ENCODE results near the gene SETD5. TPM values are rescaled to one million over a fixed set of nuclear protein-coding genes. Genes with fewer than 3 reads are reported as not detected.

The SETD5 gene
- total RNA-seq, 2 experiments from 2014 or later, result 146 to 149 TPM

- peaks cover 8% of the 10 kb centered on the region for H3K4me1 Mint-ChIP-seq
- no peaks in the 10 kb centered on the region for H3K9me3 Mint-ChIP-seq
- POLR2A ChIA-PET, result no interaction called here
- H3K27ac Mint-ChIP-seq, result no peak overlapping the region
- DNase-seq (no peak), ATAC-seq (ENCODE audit: low read depth) (no peak)
- peaks cover 39% of the 10 kb centered on the region for H3K36me3 Mint-ChIP-seq
- H3K4me3 Mint-ChIP-seq, result no peak overlapping the region
- no peaks in the 10 kb centered on the region for H3K27me3 Mint-ChIP-seq
Measured at GRCh38 chr3:9430733-9431132, 33.3 kb downstream of the SETD5 start.

DNA sequence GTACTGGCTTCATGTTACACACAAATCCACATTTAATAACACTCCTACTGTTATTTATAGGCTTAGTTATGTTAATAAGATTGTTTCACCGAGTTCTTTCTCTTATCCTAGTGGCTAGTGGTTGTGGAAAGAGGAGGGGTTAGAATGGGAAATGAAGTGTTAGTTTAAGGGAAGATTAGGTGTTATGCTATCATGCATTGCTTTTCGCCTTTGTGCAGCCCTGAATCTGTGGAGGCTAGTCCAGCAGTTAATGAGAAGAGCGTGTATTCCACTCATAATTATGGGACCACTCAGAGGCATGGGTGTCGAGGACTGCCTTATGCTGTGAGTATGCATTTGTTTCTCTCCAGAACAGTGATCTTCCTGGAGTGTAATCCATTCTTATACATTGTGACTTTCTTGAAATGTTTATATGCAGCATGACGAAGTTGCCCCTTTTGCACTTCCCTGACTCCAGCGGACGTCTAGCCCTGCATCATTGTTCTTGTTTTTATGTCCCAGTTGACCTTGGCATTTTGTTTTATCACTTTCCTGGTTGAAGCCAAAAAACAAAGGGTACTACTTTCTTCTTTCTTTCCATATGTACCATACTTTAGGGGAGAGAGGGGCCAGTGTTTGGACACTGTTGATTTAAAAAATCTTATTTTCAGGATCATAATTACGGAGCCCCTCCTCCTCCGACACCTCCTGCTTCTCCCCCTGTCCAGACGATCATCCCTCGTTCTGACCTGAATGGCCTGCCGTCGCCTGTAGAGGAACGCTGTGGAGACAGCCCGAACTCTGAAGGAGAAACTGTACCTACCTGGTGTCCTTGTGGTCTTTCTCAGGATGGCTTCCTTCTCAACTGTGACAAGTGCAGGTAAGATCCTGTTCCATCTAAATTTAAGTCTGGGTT, 36.5 kb downstream of the SETD5 start:
- Mint-ChIP-seq H3K4me1 (peaks cover 2% of the 10 kb centered on the region), H3K36me3 (peaks cover 36% of the 10 kb centered on the region), H3K27me3 (no peaks in the 10 kb centered on the region), H3K27ac (no peak overlapping the region), H3K9me3 (no peaks in the 10 kb centered on the region), H3K4me3 (no peak overlapping the region)
- no peak for ATAC-seq (ENCODE audit: low read depth)
- POLR2A ChIA-PET, result interaction anchor here (0.9 kb wide), 1 partner anchor 37 kb away, joined by 3 read pairs; no protein-coding TSS in a partner anchor
- no peak for DNase-seq

- no peak overlapping the region for H3K4me3 Mint-ChIP-seq
- H3K4me1 Mint-ChIP-seq, result peaks cover 2% of the 10 kb centered on the region
- POLR2A ChIA-PET, result interaction anchor here (0.9 kb wide), 1 partner anchor 39 kb away, joined by 3 read pairs; no protein-coding TSS in a partner anchor
- no peak for ATAC-seq (ENCODE audit: low read depth)
- no peaks in the 10 kb centered on the region for H3K27me3 Mint-ChIP-seq
- DNase-seq, result no peak
- peak overlapping the region; percentile 25 for H3K27ac Mint-ChIP-seq
- H3K9me3 Mint-ChIP-seq, result no peaks in the 10 kb centered on the region
- peaks cover 35% of the 10 kb centered on the region for H3K36me3 Mint-ChIP-seq
Measured at GRCh38 chr3:9435316-9435715, 37.9 kb downstream of the SETD5 start.

DNA sequence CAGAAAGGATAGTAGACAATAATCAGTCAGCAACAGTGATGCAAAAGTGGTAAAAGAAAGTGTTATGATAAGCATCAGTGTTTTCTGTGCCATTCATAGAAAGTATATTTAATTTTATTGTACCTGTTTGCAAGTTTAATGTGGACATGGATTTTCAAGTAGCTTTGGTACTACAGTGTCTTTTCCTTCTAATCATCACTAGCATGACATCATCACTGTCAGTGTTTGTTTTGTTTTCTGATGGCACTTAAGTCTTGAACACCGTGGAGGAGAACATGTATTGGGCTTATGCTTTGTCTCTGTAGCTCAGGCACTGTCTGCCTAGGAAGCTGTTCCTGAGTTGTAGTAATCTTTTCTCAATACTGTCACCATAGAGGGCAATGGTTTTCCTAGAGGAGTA, 41.9 kb downstream of the SETD5 start:
- Mint-ChIP-seq H3K9me3 (no peaks in the 10 kb centered on the region), H3K36me3 (peaks cover 35% of the 10 kb centered on the region), H3K27me3 (no peaks in the 10 kb centered on the region), H3K27ac (no peak overlapping the region), H3K4me1 (peaks cover 3% of the 10 kb centered on the region), H3K4me3 (no peak overlapping the region)
- ATAC-seq (ENCODE audit: low read depth), result no peak
- POLR2A ChIA-PET, result no interaction called here
- DNase-seq, result no peak

- no peak for DNase-seq
- Mint-ChIP-seq H3K9me3 (no peaks in the 10 kb centered on the region), H3K27me3 (no peaks in the 10 kb centered on the region), H3K4me1 (peaks cover 1% of the 10 kb centered on the region), H3K27ac (no peak overlapping the region), H3K4me3 (no peak overlapping the region), H3K36me3 (peaks cover 32% of the 10 kb centered on the region)
- POLR2A ChIA-PET, result interaction anchor here (0.8 kb wide), 1 partner anchor 45 kb away, joined by 4 read pairs; no protein-coding TSS in a partner anchor
- ATAC-seq (ENCODE audit: low read depth), result no peak
Measured at GRCh38 chr3:9441501-9442221, 44.2 kb downstream of the SETD5 start.

- no peak overlapping the region for H3K4me3 Mint-ChIP-seq
- no peaks in the 10 kb centered on the region for H3K9me3 Mint-ChIP-seq
- no peak overlapping the region for H3K27ac Mint-ChIP-seq
- ATAC-seq (ENCODE audit: low read depth), result no peak
- H3K4me1 Mint-ChIP-seq, result peaks cover 20% of the 10 kb centered on the region
- POLR2A ChIA-PET, result no interaction called here
- DNase-seq, result no peak
- H3K36me3 Mint-ChIP-seq, result peaks cover 36% of the 10 kb centered on the region
- H3K27me3 Mint-ChIP-seq, result no peaks in the 10 kb centered on the region
Measured at GRCh38 chr3:9448071-9448470, 50.7 kb downstream of the SETD5 start.

DNA sequence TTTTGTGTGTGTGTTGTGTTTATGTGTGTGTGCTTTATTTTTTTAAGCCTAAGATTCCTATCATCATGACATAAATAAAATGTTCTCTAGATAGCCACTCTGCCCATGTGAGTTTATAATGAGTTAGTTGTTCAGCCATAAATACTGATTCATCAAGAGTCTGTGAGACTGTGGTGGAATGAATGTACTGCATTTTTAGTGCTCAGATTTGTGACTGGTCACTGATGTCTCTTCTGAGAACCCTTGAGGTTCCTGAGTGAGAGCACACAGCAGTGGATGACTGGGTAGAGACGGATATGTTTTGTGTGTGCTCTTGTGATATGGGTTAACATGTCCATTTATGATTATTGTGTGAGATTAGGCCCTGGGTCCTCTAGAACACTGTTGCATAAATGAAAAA, 51.2 kb downstream of the SETD5 start:
- ATAC-seq (ENCODE audit: low read depth), result no peak
- no peak for DNase-seq
- POLR2A ChIA-PET, result no interaction called here
- Mint-ChIP-seq H3K36me3 (peaks cover 39% of the 10 kb centered on the region), H3K27ac (no peak overlapping the region), H3K27me3 (no peaks in the 10 kb centered on the region), H3K4me1 (peaks cover 21% of the 10 kb centered on the region), H3K9me3 (no peaks in the 10 kb centered on the region), H3K4me3 (no peak overlapping the region)

DNA sequence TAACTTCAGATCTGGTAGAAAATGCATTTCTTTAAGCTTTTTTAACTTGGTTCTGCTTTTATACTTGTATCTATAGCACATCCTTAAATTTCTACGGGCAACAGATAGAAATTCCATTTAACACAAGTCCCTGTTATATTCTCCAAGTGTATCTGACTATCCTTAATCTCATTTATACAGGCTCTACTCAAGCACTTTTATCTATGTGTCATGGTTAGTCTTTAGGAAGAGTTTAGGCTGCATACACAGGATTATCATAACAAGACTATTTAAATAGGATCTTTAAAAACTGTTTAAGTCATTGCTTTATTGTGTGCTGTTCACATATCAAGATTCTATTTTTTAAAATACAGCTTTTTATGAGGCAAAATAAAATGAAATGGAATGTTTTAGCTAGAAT, 52.7 kb downstream of the SETD5 start:
- no peaks in the 10 kb centered on the region for H3K9me3 Mint-ChIP-seq
- no peak overlapping the region for H3K4me3 Mint-ChIP-seq
- H3K27ac Mint-ChIP-seq, result no peak overlapping the region
- H3K4me1 Mint-ChIP-seq, result peaks cover 21% of the 10 kb centered on the region
- no peak for DNase-seq
- ATAC-seq (ENCODE audit: low read depth), result no peak
- peaks cover 38% of the 10 kb centered on the region for H3K36me3 Mint-ChIP-seq
- no peaks in the 10 kb centered on the region for H3K27me3 Mint-ChIP-seq
- POLR2A ChIA-PET, result no interaction called here

DNA sequence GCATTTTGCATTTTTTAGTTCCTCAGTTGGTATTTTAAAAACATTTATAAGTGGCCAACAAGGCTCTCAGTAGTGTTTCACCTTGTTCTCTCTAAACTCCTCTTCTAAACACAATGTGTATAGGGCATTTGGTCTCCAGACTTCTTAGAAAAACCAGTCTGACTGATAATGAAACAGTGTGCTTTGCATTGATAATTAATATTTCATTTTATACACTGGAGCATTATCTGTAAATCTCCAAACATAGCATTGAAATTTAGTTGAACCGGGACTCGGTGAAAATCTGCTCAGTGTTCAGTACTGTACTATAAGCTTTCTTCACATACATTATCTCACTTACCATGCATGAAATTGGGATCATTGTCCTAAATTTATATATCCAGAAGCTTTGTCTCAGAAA, 53.6 kb downstream of the SETD5 start:
- H3K27me3 Mint-ChIP-seq, result no peaks in the 10 kb centered on the region
- H3K36me3 Mint-ChIP-seq, result peaks cover 37% of the 10 kb centered on the region
- H3K27ac Mint-ChIP-seq, result peak overlapping the region; percentile 91
- no peak overlapping the region for H3K4me3 Mint-ChIP-seq
- peaks cover 22% of the 10 kb centered on the region for H3K4me1 Mint-ChIP-seq
- ATAC-seq (ENCODE audit: low read depth) (no peak), DNase-seq (no peak)
- POLR2A ChIA-PET, result no interaction called here
- no peaks in the 10 kb centered on the region for H3K9me3 Mint-ChIP-seq

GRCh38 chr3:9452417-9452816, 55.0 kb downstream of the SETD5 start:
- POLR2A ChIA-PET, result interaction anchor here (0.7 to 1.3 kb wide), 6 partner anchors 55 to 356 kb away, joined by 3 to 7 read pairs (median 5); partner anchors contain the start of gene SETD5
- DNase-seq, result no peak
- peak overlapping the region; percentile 66 for H3K4me3 Mint-ChIP-seq

GRCh38 chr3:9455596-9456131, 58.2 kb downstream of the SETD5 start:
- Mint-ChIP-seq H3K36me3 (peaks cover 19% of the 10 kb centered on the region), H3K9me3 (no peaks in the 10 kb centered on the region), H3K27me3 (no peaks in the 10 kb centered on the region), H3K4me1 (peaks cover 17% of the 10 kb centered on the region), H3K27ac (no peak overlapping the region), H3K4me3 (no peak overlapping the region)
- ATAC-seq (ENCODE audit: low read depth), result no peak
- no peak for DNase-seq
- POLR2A ChIA-PET, result no interaction called here

More at GRCh38 chr3:9452417-9452816, 55.0 kb downstream of the SETD5 start:
- Mint-ChIP-seq H3K27me3 (no peaks in the 10 kb centered on the region), H3K4me1 (peaks cover 22% of the 10 kb centered on the region), H3K27ac (peak overlapping the region; percentile 91), H3K36me3 (peaks cover 32% of the 10 kb centered on the region), H3K9me3 (no peaks in the 10 kb centered on the region)
- ATAC-seq (ENCODE audit: low read depth), result peak; percentile 49

DNA sequence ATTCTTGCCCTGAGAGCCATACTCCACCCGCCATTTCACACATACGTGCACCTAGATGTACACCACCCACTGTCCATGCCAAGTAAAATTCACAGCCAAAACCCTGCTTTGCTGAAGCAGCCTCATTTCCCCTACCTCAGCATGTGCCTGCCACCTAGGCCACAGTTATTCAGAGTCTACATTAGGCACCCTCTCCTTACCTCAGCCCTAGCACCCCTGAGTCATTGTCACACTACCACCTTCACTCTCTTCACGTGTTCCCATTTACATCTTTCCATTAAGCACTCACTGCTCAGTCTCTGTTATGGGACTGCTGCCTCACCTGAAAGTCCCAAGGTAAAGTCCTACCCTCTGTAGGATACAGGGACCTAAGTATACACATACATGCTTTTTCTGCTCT, 70.0 kb downstream of the SETD5 start:
- no peak for DNase-seq
- no peak for ATAC-seq (ENCODE audit: low read depth)
- H3K4me3 Mint-ChIP-seq, result no peak overlapping the region
- H3K36me3 Mint-ChIP-seq, result peaks cover 36% of the 10 kb centered on the region
- peaks cover 14% of the 10 kb centered on the region for H3K4me1 Mint-ChIP-seq
- H3K27me3 Mint-ChIP-seq, result no peaks in the 10 kb centered on the region
- H3K27ac Mint-ChIP-seq, result peak overlapping the region; percentile 57
- no peaks in the 10 kb centered on the region for H3K9me3 Mint-ChIP-seq
- POLR2A ChIA-PET, result interaction anchor here (0.7 kb wide), 2 partner anchors 70 to 259 kb away, joined by 5 to 6 read pairs; partner anchors contain the start of gene SETD5

GRCh38 chr3:9468460-9468859, 71.0 kb downstream of the SETD5 start:
- Mint-ChIP-seq H3K27ac (peak overlapping the region; percentile 75), H3K9me3 (no peaks in the 10 kb centered on the region), H3K4me3 (no peak overlapping the region), H3K4me1 (peaks cover 14% of the 10 kb centered on the region), H3K36me3 (peaks cover 43% of the 10 kb centered on the region), H3K27me3 (no peaks in the 10 kb centered on the region)
- POLR2A ChIA-PET, result no interaction called here
- DNase-seq, result no peak
- ATAC-seq (ENCODE audit: low read depth), result no peak

Measured in activated naive CD8-positive, alpha-beta T cell treated with anti-CD3 and anti-CD28 coated beads, Interleukin-2, amount 10 ng/mL, durations not matched to agents 7 days and 5 days (primary cell).